ENCODE measurements around the gene FAS.

DNA sequence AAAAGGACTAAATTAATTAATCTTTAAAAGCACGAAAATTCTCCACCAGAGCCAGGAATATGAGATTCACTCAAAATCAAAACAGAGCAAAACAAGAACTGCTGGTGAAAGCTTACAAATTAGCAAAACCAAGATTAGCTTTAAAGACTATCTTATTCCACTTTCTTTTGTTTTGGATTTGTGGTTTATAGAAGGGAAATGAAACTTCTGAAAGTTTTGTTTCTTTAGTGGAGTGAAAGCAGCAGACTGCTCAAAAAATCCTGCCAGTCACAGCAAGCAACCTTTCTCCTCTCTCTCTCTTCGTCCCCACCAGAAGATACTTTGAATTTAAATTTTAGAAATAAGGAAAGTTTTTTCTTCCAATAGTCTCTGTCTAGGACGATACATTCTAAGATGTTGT is 45.8 kb upstream of the FAS start:
- TF ChIP-seq, protein P1, sequence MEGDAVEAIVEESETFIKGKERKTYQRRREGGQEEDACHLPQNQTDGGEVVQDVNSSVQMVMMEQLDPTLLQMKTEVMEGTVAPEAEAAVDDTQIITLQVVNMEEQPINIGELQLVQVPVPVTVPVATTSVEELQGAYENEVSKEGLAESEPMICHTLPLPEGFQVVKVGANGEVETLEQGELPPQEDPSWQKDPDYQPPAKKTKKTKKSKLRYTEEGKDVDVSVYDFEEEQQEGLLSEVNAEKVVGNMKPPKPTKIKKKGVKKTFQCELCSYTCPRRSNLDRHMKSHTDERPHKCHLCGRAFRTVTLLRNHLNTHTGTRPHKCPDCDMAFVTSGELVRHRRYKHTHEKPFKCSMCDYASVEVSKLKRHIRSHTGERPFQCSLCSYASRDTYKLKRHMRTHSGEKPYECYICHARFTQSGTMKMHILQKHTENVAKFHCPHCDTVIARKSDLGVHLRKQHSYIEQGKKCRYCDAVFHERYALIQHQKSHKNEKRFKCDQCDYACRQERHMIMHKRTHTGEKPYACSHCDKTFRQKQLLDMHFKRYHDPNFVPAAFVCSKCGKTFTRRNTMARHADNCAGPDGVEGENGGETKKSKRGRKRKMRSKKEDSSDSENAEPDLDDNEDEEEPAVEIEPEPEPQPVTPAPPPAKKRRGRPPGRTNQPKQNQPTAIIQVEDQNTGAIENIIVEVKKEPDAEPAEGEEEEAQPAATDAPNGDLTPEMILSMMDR (IDR thresholded peaks at IDR 0.05), result no peak
- no peak for TF ChIP-seq POLR2AphosphoS5 (IDR thresholded peaks at IDR 0.05)
- TF ChIP-seq EP300 (IDR thresholded peaks at IDR 0.05), result no peak
- no peak for TF ChIP-seq POLR2A (IDR thresholded peaks at IDR 0.05)
